ENCODE results near the gene NEURL1B.

NEURL1B gene

DNA sequence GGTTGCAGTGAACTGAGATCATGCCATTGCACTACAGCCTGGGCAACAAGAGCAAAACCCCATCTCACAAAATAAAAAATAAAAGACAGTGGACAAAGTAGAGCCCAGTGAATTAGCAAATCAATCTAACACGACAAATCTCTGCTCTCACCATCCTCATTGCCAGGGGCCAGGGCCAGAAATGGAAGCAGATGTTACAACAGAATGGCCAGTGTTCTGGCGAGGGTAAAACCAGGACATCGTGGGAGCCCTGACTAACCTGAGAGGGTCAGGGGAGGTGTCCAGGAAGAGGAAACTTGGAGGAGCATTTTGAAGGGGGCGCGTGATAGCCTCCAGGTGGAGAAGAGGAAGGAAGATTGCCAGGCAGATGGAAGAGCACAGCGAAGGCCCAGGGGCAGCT lies 58.4 kb downstream of the NEURL1B start:
- Histone ChIP-seq H3K27me3 (ENCODE audit: control insufficient read depth, insufficient read depth, low read length) (no peaks in the 10 kb centered on the region), H3K9ac (no peak overlapping the region), H3K27ac (no peak overlapping the region), H3K4me3 (ENCODE audit: low read depth, low read length) (no peak overlapping the region), H3K9me3 (ENCODE audit: control insufficient read depth, low read length) (no peaks in the 10 kb centered on the region), H3K36me3 (ENCODE audit: control insufficient read depth, insufficient read depth, low read length) (no peaks in the 10 kb centered on the region), H2AFZ (no peak overlapping the region), H3K4me1 (no peaks in the 10 kb centered on the region), H3K4me2 (ENCODE audit: low read length) (no peak overlapping the region), H3K79me2 (no peaks in the 10 kb centered on the region)
- TF ChIP-seq, protein P1, sequence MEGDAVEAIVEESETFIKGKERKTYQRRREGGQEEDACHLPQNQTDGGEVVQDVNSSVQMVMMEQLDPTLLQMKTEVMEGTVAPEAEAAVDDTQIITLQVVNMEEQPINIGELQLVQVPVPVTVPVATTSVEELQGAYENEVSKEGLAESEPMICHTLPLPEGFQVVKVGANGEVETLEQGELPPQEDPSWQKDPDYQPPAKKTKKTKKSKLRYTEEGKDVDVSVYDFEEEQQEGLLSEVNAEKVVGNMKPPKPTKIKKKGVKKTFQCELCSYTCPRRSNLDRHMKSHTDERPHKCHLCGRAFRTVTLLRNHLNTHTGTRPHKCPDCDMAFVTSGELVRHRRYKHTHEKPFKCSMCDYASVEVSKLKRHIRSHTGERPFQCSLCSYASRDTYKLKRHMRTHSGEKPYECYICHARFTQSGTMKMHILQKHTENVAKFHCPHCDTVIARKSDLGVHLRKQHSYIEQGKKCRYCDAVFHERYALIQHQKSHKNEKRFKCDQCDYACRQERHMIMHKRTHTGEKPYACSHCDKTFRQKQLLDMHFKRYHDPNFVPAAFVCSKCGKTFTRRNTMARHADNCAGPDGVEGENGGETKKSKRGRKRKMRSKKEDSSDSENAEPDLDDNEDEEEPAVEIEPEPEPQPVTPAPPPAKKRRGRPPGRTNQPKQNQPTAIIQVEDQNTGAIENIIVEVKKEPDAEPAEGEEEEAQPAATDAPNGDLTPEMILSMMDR (IDR thresholded peaks at IDR 0.05), result no peak

DNA sequence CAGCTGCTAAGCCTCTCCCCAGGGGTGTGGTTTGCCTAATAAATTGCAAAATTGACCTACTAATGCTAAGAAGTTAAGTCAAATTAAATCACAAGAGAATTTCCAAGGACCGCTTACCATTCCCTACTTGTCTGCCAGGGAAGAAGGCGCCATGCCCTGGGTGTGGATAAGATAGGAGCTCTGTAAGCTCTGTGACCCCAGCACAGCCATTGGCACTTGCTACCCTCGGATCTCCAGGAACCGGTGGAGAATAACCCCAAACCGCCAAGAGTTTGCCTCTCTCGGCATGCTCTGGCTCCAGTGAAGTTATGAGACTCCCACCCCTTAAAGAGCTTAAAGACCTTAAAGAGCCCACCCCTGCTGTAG lies 58.9 kb downstream of the NEURL1B start:
- no peak overlapping the region for H3K4me3 ChIP-seq (ENCODE audit: low read depth, low read length)

DNA sequence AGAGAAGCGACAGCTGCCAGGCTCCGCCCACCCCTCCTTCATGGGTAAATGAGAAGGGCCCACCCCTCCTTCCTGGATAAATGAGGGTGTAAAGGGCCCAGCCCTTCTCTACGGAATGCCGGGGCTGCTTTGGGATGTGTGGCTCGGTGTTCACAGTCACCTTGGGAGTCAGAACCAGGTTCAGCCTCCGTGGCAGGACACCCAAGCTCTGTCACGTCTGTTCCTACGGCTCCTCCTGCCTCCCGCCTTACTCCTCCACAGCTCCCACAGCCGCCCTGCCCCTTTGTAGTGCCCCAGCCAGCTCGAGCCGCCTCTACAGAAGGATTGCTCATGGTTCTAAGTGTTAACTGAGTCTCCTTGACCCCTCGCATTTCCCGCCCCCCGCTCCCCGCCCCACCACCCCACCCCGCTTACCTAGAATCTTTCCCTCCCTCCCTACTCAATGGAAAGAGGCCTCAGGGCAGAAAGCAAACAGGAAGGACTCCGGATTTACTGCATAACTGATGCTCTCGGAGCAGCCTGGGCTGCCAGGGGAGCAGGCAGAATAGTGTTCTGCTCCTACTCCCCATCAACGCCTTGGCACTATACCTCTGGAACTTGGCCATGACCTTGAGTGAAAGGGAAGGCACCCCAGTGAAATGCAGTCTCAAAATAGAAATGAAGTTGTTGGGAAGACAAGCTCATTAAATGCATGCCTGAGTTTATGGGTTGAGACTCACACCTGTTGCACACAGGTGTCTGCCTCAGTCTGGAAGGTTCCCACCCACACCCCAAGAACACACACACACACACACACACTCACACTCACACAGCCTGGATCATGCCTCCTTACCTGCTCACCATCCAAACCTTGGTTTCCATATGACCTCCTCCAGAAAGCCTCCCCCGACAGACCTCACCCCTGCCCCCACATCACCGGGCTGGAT lies 59.6 kb downstream of the NEURL1B start:
- no peak overlapping the region for H3K4me3 ChIP-seq (ENCODE audit: low read depth, low read length)
- TF ChIP-seq, protein P1 (IDR thresholded peaks at IDR 0.05), result no peak
- no peak overlapping the region for H3K4me2 ChIP-seq (ENCODE audit: low read length)
- H3K27ac ChIP-seq, result no peak overlapping the region
- H3K9ac ChIP-seq, result no peak overlapping the region
- no peaks in the 10 kb centered on the region for H3K4me1 ChIP-seq
- no peaks in the 10 kb centered on the region for H3K9me3 ChIP-seq (ENCODE audit: control insufficient read depth, low read length)
- no peaks in the 10 kb centered on the region for H3K27me3 ChIP-seq (ENCODE audit: control insufficient read depth, insufficient read depth, low read length)
- no peak overlapping the region for H2AFZ ChIP-seq
- H3K36me3 ChIP-seq (ENCODE audit: control insufficient read depth, insufficient read depth, low read length), result no peaks in the 10 kb centered on the region
- no peaks in the 10 kb centered on the region for H3K79me2 ChIP-seq

More for the DNA sequence above, 58.9 kb downstream of the NEURL1B start:
- H3K9ac ChIP-seq, result no peak overlapping the region
- H3K4me2 ChIP-seq (ENCODE audit: low read length), result no peak overlapping the region
- no peaks in the 10 kb centered on the region for H3K4me1 ChIP-seq
- H2AFZ ChIP-seq, result no peak overlapping the region
- no peaks in the 10 kb centered on the region for H3K79me2 ChIP-seq
- H3K9me3 ChIP-seq (ENCODE audit: control insufficient read depth, low read length), result no peaks in the 10 kb centered on the region
- no peaks in the 10 kb centered on the region for H3K27me3 ChIP-seq (ENCODE audit: control insufficient read depth, insufficient read depth, low read length)
- H3K36me3 ChIP-seq (ENCODE audit: control insufficient read depth, insufficient read depth, low read length), result no peaks in the 10 kb centered on the region
- TF ChIP-seq, protein P1 (IDR thresholded peaks at IDR 0.05), result no peak
- H3K27ac ChIP-seq, result no peak overlapping the region

DNA sequence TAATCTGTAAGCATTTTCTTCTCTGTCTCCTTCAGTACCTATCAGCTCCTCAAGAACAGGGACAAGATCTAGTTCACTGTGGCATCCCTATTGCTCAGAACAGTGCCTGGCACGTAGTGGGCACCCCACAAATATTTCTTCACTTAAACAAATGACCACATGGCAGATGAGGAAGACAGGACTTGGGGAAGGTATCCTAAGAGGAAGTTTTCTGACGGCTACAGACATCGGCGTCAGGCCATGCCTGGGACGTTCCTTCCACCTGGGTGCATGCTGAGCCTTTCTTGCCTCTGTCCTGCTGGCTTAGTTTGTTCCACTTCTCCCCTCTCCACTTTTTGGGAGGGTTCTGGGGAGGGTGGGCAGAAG lies 60.2 kb downstream of the NEURL1B start:
- Histone ChIP-seq H3K27ac (no peak overlapping the region), H3K36me3 (ENCODE audit: control insufficient read depth, insufficient read depth, low read length) (no peaks in the 10 kb centered on the region), H2AFZ (no peak overlapping the region), H3K27me3 (ENCODE audit: control insufficient read depth, insufficient read depth, low read length) (no peaks in the 10 kb centered on the region), H3K4me3 (ENCODE audit: low read depth, low read length) (no peak overlapping the region), H3K4me2 (ENCODE audit: low read length) (no peak overlapping the region), H3K79me2 (no peaks in the 10 kb centered on the region), H3K4me1 (no peaks in the 10 kb centered on the region), H3K9ac (no peak overlapping the region), H3K9me3 (ENCODE audit: control insufficient read depth, low read length) (no peaks in the 10 kb centered on the region)
- TF ChIP-seq, protein P1 (IDR thresholded peaks at IDR 0.05), result no peak

DNA sequence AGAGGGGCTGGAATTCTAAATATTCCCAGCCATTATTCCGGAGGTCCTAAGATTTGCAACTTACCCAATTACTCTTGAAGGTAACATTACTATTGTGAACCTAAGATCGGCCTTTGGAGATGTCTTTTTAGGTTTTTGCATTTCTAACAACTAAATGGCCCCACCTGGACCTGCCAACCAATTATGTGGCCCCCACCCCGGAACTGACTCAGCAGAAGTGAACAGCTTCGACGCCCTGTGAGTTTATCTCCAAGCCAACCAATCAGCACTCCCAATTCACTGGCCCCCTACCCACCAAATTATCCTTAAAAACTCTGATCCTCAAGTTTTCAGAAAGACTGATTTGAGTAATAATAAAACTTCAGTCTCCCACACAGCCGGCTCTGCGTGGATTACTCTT lies 62.9 kb downstream of the NEURL1B start:
- H3K4me2 ChIP-seq (ENCODE audit: low read length), result no peak overlapping the region
- no peaks in the 10 kb centered on the region for H3K4me1 ChIP-seq
- no peaks in the 10 kb centered on the region for H3K36me3 ChIP-seq (ENCODE audit: control insufficient read depth, insufficient read depth, low read length)
- H3K27ac ChIP-seq, result no peak overlapping the region
- no peak overlapping the region for H2AFZ ChIP-seq
- H3K9me3 ChIP-seq (ENCODE audit: control insufficient read depth, low read length), result no peaks in the 10 kb centered on the region
- no peak overlapping the region for H3K4me3 ChIP-seq (ENCODE audit: low read depth, low read length)
- H3K27me3 ChIP-seq (ENCODE audit: control insufficient read depth, insufficient read depth, low read length), result no peaks in the 10 kb centered on the region
- H3K9ac ChIP-seq, result no peak overlapping the region
- no peaks in the 10 kb centered on the region for H3K79me2 ChIP-seq
- TF ChIP-seq, protein P1 (IDR thresholded peaks at IDR 0.05), result no peak
